ENCODE measurements around the gene TSPAN31.
A peak's percentile ranks its signal among the peaks of the same experiment; 100 is the strongest.

Gene TSPAN31

DNA sequence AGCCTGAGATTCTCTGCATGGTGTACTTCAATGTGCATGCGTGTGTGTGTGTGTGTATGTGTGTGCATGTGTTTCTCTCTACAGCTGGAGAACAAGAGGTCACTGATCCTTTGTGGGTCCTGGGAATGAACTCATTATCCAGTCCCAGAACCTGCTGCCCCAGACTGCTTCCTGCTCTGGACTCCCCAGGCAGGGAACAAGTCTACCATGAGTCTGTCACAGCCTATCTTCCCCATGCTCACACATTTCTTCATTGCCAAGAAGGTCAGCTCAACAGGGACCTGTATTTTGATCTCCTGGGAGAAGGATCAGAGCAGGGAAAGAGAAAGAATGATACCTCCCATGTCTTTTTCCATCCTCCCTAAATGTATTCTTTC is 3.4 kb upstream of the TSPAN31 start:
- ChIA-PET POLR2A (no interaction called here), CTCF (interaction anchor here (1.3 to 2.2 kb wide), 3 partner anchors 15 to 158 kb away, joined by 4 to 9 read pairs (median 6); no protein-coding TSS in a partner anchor)
- Histone ChIP-seq H3K4me1 (ENCODE audit: control insufficient read depth, insufficient read depth, low read length) (peaks cover 5% of the 10 kb centered on the region; the same call in 1 of the 2 replicates), H3K9me3 (ENCODE audit: control insufficient read depth, insufficient read depth, low read depth, low read length) (no peaks in the 10 kb centered on the region), H3K4me3 (ENCODE audit: low read depth, low read length) (no peak overlapping the region), H3K36me3 (ENCODE audit: control insufficient read depth in 2 of 2, insufficient read depth in 1 of 2, low read length in 2 of 2) (peaks cover 0 to 7% of the 10 kb centered on the region in 2 experiments; a peak in 1 of 3 replicates), H3K27ac (ENCODE audit: extremely low read depth, low read depth, low read length) (no peak overlapping the region)
- TF ChIP-seq ZNF544 (tag by site-specific recombination; IDR thresholded peaks at IDR 0.05) (no peak), SCRT2 (tag by site-specific recombination; IDR thresholded peaks at IDR 0.05) (0 out of 2 replicates have a peak, but pooled peaks have one; percentile 40), HOXC10 (CRISPR knock-in tag; IDR thresholded peaks at IDR 0.05) (no peak), ZNF37A (tag by site-specific recombination; IDR thresholded peaks at IDR 0.05) (no peak), ZXDB (tag by site-specific recombination; IDR thresholded peaks at IDR 0.05) (no peak), ZNF24 (tag by site-specific recombination; IDR thresholded peaks at IDR 0.05) (no peak), ZNF501 (tag by site-specific recombination; IDR thresholded peaks at IDR 0.05) (no peak), ZNF76 (tag by site-specific recombination; IDR thresholded peaks at IDR 0.05; ENCODE audit: borderline replicate concordance, low read depth) (no peak)
- TF ChIP-seq, protein P1, sequence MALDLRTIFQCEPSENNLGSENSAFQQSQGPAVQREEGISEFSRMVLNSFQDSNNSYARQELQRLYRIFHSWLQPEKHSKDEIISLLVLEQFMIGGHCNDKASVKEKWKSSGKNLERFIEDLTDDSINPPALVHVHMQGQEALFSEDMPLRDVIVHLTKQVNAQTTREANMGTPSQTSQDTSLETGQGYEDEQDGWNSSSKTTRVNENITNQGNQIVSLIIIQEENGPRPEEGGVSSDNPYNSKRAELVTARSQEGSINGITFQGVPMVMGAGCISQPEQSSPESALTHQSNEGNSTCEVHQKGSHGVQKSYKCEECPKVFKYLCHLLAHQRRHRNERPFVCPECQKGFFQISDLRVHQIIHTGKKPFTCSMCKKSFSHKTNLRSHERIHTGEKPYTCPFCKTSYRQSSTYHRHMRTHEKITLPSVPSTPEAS (tag by site-specific recombination; IDR thresholded peaks at IDR 0.05): peak; percentile 80

DNA sequence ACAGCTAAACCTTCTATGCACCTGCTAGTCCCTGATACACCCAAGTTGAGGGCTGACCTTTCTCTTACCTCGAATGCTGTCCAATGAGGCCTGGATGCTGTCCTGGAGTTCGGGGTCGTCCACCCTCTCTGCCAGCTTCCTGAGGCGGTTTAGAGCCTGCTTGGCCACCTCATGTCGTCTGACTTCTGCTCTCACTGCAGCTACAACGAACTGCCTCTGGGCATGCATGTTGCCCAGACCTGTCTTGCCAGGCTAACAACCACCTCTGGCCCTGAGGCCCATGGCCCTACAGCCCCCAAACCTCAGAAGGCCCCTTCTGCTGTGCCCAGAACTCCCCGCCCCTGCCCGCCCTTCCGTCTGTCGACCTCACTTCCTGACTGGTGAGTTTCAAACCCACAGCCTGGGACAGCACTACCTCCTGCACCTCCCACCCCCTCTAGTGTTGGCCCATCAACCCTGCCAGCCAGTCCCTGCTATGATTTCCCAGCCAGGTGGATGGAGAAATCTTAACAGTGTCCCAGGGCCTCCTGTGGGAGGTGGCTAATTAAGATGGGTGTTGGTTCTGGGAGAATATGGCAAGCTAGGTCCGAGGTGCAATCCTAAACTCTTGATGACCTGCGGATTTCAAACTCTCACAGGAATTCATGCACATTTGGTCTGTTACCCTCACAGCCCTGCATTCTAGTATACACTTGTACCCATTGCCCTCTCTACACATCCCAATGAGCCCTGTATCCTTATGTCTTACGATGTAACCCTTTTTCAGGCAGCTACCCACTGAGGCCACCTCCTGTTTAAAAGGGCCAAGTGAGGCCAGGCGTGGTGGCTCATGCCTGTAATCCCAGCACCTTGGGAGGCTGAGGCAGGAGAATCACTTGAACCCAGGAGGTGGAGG is 2.7 kb upstream of the TSPAN31 start:
- TF ChIP-seq SP3 (tag by site-specific recombination; IDR thresholded peaks at IDR 0.05): peak; percentile 26; the same call in 1 of the 2 replicates
- TF ChIP-seq SP2 (tag by site-specific recombination; IDR thresholded peaks at IDR 0.05): peak; percentile 44
- TF ChIP-seq HOXA7 (CRISPR knock-in tag; IDR thresholded peaks at IDR 0.05; ENCODE audit: borderline replicate concordance): no peak
- no peak for TF ChIP-seq ZSCAN16 (tag by site-specific recombination; IDR thresholded peaks at IDR 0.05)
- TF ChIP-seq ZIC2 (tag by site-specific recombination; IDR thresholded peaks at IDR 0.05): peak; percentile 52; the same call in 1 of the 2 replicates
- TF ChIP-seq EGR2 (tag by site-specific recombination; IDR thresholded peaks at IDR 0.05; ENCODE audit: low read depth): 0 out of 2 replicates have a peak, but pooled peaks have one; percentile 13
- peak; percentile 50; the same call in 1 of the 2 replicates for TF ChIP-seq ZNF341 (tag by site-specific recombination; IDR thresholded peaks at IDR 0.05; ENCODE audit: low read depth)
- TF ChIP-seq SETDB1 (IDR thresholded peaks at IDR 0.05; ENCODE audit: insufficient read length, low read length): no peak
- TF ChIP-seq, protein P2, sequence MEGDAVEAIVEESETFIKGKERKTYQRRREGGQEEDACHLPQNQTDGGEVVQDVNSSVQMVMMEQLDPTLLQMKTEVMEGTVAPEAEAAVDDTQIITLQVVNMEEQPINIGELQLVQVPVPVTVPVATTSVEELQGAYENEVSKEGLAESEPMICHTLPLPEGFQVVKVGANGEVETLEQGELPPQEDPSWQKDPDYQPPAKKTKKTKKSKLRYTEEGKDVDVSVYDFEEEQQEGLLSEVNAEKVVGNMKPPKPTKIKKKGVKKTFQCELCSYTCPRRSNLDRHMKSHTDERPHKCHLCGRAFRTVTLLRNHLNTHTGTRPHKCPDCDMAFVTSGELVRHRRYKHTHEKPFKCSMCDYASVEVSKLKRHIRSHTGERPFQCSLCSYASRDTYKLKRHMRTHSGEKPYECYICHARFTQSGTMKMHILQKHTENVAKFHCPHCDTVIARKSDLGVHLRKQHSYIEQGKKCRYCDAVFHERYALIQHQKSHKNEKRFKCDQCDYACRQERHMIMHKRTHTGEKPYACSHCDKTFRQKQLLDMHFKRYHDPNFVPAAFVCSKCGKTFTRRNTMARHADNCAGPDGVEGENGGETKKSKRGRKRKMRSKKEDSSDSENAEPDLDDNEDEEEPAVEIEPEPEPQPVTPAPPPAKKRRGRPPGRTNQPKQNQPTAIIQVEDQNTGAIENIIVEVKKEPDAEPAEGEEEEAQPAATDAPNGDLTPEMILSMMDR (tag by site-specific recombination; IDR thresholded peaks at IDR 0.05): 0 out of 2 replicates have a peak, but pooled peaks have one; percentile 5
- TF ChIP-seq ZNF292 (tag by site-specific recombination; IDR thresholded peaks at IDR 0.05; ENCODE audit: borderline replicate concordance, low read depth): no peak
- no peak for TF ChIP-seq SP7 (tag by site-specific recombination; IDR thresholded peaks at IDR 0.05)
- TF ChIP-seq ZFP41 (tag by site-specific recombination; IDR thresholded peaks at IDR 0.05; ENCODE audit: borderline replicate concordance): no peak
- 0 out of 2 replicates have a peak, but pooled peaks have one; percentile 27 for TF ChIP-seq ZBTB8A (tag by site-specific recombination; IDR thresholded peaks at IDR 0.05)
- TF ChIP-seq, protein P3, sequence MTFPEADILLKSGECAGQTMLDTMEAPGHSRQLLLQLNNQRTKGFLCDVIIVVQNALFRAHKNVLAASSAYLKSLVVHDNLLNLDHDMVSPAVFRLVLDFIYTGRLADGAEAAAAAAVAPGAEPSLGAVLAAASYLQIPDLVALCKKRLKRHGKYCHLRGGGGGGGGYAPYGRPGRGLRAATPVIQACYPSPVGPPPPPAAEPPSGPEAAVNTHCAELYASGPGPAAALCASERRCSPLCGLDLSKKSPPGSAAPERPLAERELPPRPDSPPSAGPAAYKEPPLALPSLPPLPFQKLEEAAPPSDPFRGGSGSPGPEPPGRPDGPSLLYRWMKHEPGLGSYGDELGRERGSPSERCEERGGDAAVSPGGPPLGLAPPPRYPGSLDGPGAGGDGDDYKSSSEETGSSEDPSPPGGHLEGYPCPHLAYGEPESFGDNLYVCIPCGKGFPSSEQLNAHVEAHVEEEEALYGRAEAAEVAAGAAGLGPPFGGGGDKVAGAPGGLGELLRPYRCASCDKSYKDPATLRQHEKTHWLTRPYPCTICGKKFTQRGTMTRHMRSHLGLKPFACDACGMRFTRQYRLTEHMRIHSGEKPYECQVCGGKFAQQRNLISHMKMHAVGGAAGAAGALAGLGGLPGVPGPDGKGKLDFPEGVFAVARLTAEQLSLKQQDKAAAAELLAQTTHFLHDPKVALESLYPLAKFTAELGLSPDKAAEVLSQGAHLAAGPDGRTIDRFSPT (tag by site-specific recombination; IDR thresholded peaks at IDR 0.05): no peak
- peak; percentile 46 for TF ChIP-seq ZNF335 (tag by site-specific recombination; conservative IDR thresholded peaks at IDR 0.05)
- no peak for TF ChIP-seq ZNF776 (tag by site-specific recombination; IDR thresholded peaks at IDR 0.05; ENCODE audit: borderline replicate concordance)
- ChIA-PET POLR2A (no interaction called here), CTCF (interaction anchor here (0.6 to 2.2 kb wide), 5 partner anchors 16 to 562 kb away, joined by 3 to 9 read pairs (median 4); no protein-coding TSS in a partner anchor)
- Histone ChIP-seq H3K4me1 (ENCODE audit: control insufficient read depth, insufficient read depth, low read length) (peaks cover 5% of the 10 kb centered on the region; the same call in 1 of the 2 replicates), H3K4me3 (ENCODE audit: low read depth, low read length) (no peak overlapping the region), H3K36me3 (ENCODE audit: control insufficient read depth in 2 of 2, insufficient read depth in 1 of 2, low read length in 2 of 2) (peaks cover 0 to 13% of the 10 kb centered on the region in 2 experiments; a peak in 2 of 3 replicates), H3K9me3 (ENCODE audit: control insufficient read depth, insufficient read depth, low read depth, low read length) (no peaks in the 10 kb centered on the region), H3K27ac (ENCODE audit: extremely low read depth, low read depth, low read length) (no peak overlapping the region)
